ENCODE results near the gene HDAC6.
"Not testable (repeated sequence)": the region's sequence is repeated elsewhere in the genome, so short reads cannot be mapped to it uniquely, and the experiment has no call there.

Gene HDAC6

GRCh38 chrX:48839686-48840085, 37.8 kb downstream of the HDAC6 start (continued):
- TF ChIP-seq POU6F1 (CRISPR knock-in tag; IDR thresholded peaks at IDR 0.05; ENCODE audit: borderline replicate concordance, low read depth): no peak
- TF ChIP-seq ARNTL (CRISPR knock-in tag; IDR thresholded peaks at IDR 0.05; ENCODE audit: borderline replicate concordance, low read depth): no peak
- no peak for TF ChIP-seq ZFP30 (CRISPR knock-in tag; IDR thresholded peaks at IDR 0.05)
- TF ChIP-seq ISL1 (CRISPR knock-in tag; IDR thresholded peaks at IDR 0.05): no peak
- no peak for TF ChIP-seq SNAI2 (CRISPR knock-in tag; IDR thresholded peaks at IDR 0.05)
- TF ChIP-seq PPARA (CRISPR knock-in tag; IDR thresholded peaks at IDR 0.05; ENCODE audit: borderline replicate concordance): no peak
- no peak for TF ChIP-seq TSHZ2 (CRISPR knock-in tag; IDR thresholded peaks at IDR 0.05)

- TF ChIP-seq OSR1 (CRISPR knock-in tag; IDR thresholded peaks at IDR 0.05) (no peak), CSDC2 (CRISPR knock-in tag; IDR thresholded peaks at IDR 0.05) (no peak), ARNTL (CRISPR knock-in tag; IDR thresholded peaks at IDR 0.05; ENCODE audit: borderline replicate concordance, low read depth) (no peak), ZC3H10 (CRISPR knock-in tag; IDR thresholded peaks at IDR 0.05) (no peak), CREB5 (CRISPR knock-in tag; IDR thresholded peaks at IDR 0.05; ENCODE audit: low read depth) (no peak), ZNF8 (CRISPR knock-in tag; IDR thresholded peaks at IDR 0.05) (no peak), POU6F1 (CRISPR knock-in tag; IDR thresholded peaks at IDR 0.05; ENCODE audit: borderline replicate concordance, low read depth) (no peak), ZNF565 (CRISPR knock-in tag; conservative IDR thresholded peaks at IDR 0.05; ENCODE audit: low read depth) (no peak), PPARA (CRISPR knock-in tag; IDR thresholded peaks at IDR 0.05; ENCODE audit: borderline replicate concordance) (no peak), BACH2 (CRISPR knock-in tag; IDR thresholded peaks at IDR 0.05; ENCODE audit: borderline replicate concordance) (no peak), ISL1 (CRISPR knock-in tag; IDR thresholded peaks at IDR 0.05) (no peak), TCF4 (CRISPR knock-in tag; IDR thresholded peaks at IDR 0.05; ENCODE audit: borderline replicate concordance) (no peak), SNAI2 (CRISPR knock-in tag; IDR thresholded peaks at IDR 0.05) (no peak), ESRRG (CRISPR knock-in tag; IDR thresholded peaks at IDR 0.05) (no peak)
- no peak for ATAC-seq
These were observed 47.0 kb downstream of the HDAC6 start for GRCh38 chrX:48848847-48849246.

GRCh38 chrX:48852857-48853256, 51.0 kb downstream of the HDAC6 start:
- ATAC-seq: no peak
- TF ChIP-seq RARB (CRISPR knock-in tag; IDR thresholded peaks at IDR 0.05): no peak
- TF ChIP-seq ZFP30 (CRISPR knock-in tag; IDR thresholded peaks at IDR 0.05): no peak
- TF ChIP-seq CSDC2 (CRISPR knock-in tag; IDR thresholded peaks at IDR 0.05): no peak
- TF ChIP-seq SNAI2 (CRISPR knock-in tag; IDR thresholded peaks at IDR 0.05): no peak
- no peak for TF ChIP-seq ESRRG (CRISPR knock-in tag; IDR thresholded peaks at IDR 0.05)
- TF ChIP-seq ZFP3 (CRISPR knock-in tag; IDR thresholded peaks at IDR 0.05): no peak
- TF ChIP-seq ARNTL (CRISPR knock-in tag; IDR thresholded peaks at IDR 0.05; ENCODE audit: borderline replicate concordance, low read depth): no peak
- no peak for TF ChIP-seq PPARA (CRISPR knock-in tag; IDR thresholded peaks at IDR 0.05; ENCODE audit: borderline replicate concordance)
- no peak for TF ChIP-seq ZNF565 (CRISPR knock-in tag; conservative IDR thresholded peaks at IDR 0.05; ENCODE audit: low read depth)
- no peak for TF ChIP-seq TOX (CRISPR knock-in tag; IDR thresholded peaks at IDR 0.05; ENCODE audit: borderline replicate concordance)
- no peak for TF ChIP-seq PATZ1 (CRISPR knock-in tag; IDR thresholded peaks at IDR 0.05; ENCODE audit: borderline replicate concordance)
- TF ChIP-seq ZNF70 (CRISPR knock-in tag; IDR thresholded peaks at IDR 0.05): no peak
- no peak for TF ChIP-seq ISL1 (CRISPR knock-in tag; IDR thresholded peaks at IDR 0.05)
- no peak for TF ChIP-seq OSR1 (CRISPR knock-in tag; IDR thresholded peaks at IDR 0.05)
- TF ChIP-seq BACH2 (CRISPR knock-in tag; IDR thresholded peaks at IDR 0.05; ENCODE audit: borderline replicate concordance): no peak
- TF ChIP-seq CREB5 (CRISPR knock-in tag; IDR thresholded peaks at IDR 0.05; ENCODE audit: low read depth): no peak
- TF ChIP-seq ZC3H10 (CRISPR knock-in tag; IDR thresholded peaks at IDR 0.05): no peak

- ATAC-seq: not testable (repeated sequence)
These were observed 51.6 kb downstream of the HDAC6 start for GRCh38 chrX:48853494-48853893.

- not testable (repeated sequence) for ATAC-seq
These were observed 52.4 kb downstream of the HDAC6 start for GRCh38 chrX:48854121-48854804.

All from SK-N-SH treated with all-trans-retinoic acid at 6 μM for 48 hours (cell line).